ENCODE results near the gene GTPBP6.
"Not testable (repeated sequence)": the region's sequence is repeated elsewhere in the genome, so short reads cannot be mapped to it uniquely, and the experiment has no call there.

GTPBP6 gene

GRCh38 chrX:335758-336155, 17.2 kb upstream of the GTPBP6 start:
- DNase-seq (ENCODE audit: low spot score), result no peak

GRCh38 chrX:334971-335757, 16.6 kb upstream of the GTPBP6 start:
- DNase-seq (ENCODE audit: low spot score), result no peak

GRCh38 chrX:334331-334891, 15.8 kb upstream of the GTPBP6 start:
- no peak for DNase-seq (ENCODE audit: low spot score)

GRCh38 chrX:333611-334311, 15.2 kb upstream of the GTPBP6 start:
- DNase-seq (ENCODE audit: low spot score), result no peak

- DNase-seq (ENCODE audit: low spot score), result no peak
Measured at GRCh38 chrX:332916-333610, 14.5 kb upstream of the GTPBP6 start.

GRCh38 chrX:332496-332860, 13.9 kb upstream of the GTPBP6 start:
- DNase-seq (ENCODE audit: low spot score), result no peak

- no peak for DNase-seq (ENCODE audit: low spot score)
Measured at GRCh38 chrX:331825-332495, 13.4 kb upstream of the GTPBP6 start.

GRCh38 chrX:331151-331824, 12.7 kb upstream of the GTPBP6 start:
- no peak for DNase-seq (ENCODE audit: low spot score)

GRCh38 chrX:330726-331150, 12.1 kb upstream of the GTPBP6 start:
- DNase-seq (ENCODE audit: low spot score), result no peak

- not testable (repeated sequence) for DNase-seq (ENCODE audit: low spot score)
Measured at GRCh38 chrX:330141-330725, 11.6 kb upstream of the GTPBP6 start.

- DNase-seq (ENCODE audit: low spot score), result no peak
Measured at GRCh38 chrX:329291-329910, 10.8 kb upstream of the GTPBP6 start.

GRCh38 chrX:327660-328126, 9.1 kb upstream of the GTPBP6 start:
- DNase-seq (ENCODE audit: low spot score), result no peak

GRCh38 chrX:324664-325063, 6.1 kb upstream of the GTPBP6 start:
- not testable (repeated sequence) for DNase-seq (ENCODE audit: low spot score)

GRCh38 chrX:323721-324628, 5.4 kb upstream of the GTPBP6 start:
- DNase-seq (ENCODE audit: low spot score), result no peak

- no peak for DNase-seq (ENCODE audit: low spot score)
Measured at GRCh38 chrX:320126-320783, 1.7 kb upstream of the GTPBP6 start.

GRCh38 chrX:319579-320125, 1.1 kb upstream of the GTPBP6 start:
- no peak for DNase-seq (ENCODE audit: low spot score)

- DNase-seq (ENCODE audit: low spot score), result peak; percentile 95
Measured at GRCh38 chrX:318068-318738, 393 bp downstream of the GTPBP6 start.

Data from putamen (tissue), 1 donor.